HTR-8/SVneo (cell line): Measurements from ENCODE around the gene MCHR2.

Experiments used
- DNase-seq: peaks from one replicate; pipeline ENCODE4 v3.0.0; 2011; ENCODE audit warnings: low spot score, mixed read lengths; ENCODE audit not compliant: insufficient read length
- FAIRE-seq: peaks from 2 replicates; lab custom pipeline; 2011; peaks lifted over from hg19 to GRCh38; lab: Jason Lieb, UNC

Gene MCHR2

DNA sequence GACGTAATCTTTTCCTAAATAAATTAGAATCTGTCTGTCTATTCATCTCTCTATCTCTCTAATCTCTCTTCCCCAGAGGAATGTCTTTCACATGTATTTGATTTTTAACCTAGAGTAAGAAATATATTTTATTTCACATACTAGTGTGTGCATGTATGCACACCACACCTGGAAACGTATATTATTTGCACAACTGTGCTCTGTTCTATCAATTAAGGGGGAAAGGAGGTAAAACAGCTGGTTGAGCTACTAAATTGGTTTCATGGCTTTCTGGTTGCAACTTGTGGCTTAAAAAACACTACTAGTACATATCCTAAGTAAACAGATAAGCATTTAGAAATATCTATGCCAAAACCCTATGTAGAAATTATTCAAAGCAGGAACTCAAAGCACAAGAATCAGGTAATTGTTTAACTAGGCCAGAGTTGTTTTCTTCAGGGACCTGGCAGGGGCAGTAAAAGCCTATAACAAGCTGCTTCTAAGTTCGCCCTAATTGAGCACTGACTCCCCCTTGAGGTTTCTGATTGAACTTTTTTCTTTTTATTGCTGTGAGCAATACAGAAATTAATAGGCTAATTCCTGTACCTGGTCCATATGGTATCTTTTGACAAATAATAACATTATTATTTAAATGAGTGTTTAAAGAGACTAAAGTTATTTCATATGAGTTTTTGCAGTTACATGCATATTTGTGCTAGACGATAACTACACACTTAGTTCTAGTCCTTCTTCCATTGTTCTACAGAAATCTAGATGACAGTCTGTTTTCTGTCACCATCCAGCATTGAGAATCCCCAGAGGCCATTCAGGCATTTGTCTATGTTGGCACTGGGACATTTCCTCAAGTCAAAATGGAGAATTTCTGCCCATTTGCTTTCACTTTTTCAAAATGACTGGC is 88.6 kb downstream of the MCHR2 start:
- no peak for FAIRE-seq

DNA sequence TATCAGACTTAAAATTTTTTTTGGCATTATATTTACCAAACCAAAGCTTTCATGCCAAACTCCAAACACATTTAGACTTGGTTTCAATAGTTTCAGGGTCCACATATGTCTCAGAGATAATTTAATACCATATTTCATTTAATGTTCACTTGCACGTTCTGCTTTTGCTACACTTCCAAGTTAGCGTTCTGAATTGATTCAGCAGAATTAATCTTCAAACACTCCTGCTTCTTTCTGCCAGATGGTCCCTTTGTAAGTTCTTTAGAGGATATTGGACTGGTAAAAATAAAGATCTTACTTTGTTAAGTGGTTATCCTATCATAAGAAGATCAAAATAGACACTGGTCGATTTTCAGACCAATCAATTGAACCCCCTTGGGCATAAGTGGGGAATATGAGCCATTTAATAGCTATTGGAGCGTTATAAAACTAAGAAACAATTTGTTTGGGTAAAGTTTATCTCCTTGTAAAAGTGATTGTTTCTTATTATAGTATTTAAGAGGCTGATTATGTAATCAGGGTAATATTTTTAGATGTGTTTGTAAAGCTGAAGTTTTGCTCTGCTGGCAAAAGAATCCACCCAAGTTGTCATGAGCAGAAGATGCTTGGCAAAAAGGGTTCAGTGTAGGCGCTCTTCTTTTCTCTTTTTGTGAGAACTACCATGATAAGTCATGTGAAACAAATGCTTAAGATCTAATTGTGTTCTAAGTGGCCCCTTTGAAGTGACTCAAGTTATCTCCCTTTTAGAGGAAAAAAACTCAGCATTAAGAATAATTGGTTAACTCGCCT is 92.2 kb downstream of the MCHR2 start:
- FAIRE-seq, result no peak
- DNase-seq, result no peak

More for the DNA sequence above, 88.6 kb downstream of the MCHR2 start:
- peak; percentile 51 for DNase-seq

DNA sequence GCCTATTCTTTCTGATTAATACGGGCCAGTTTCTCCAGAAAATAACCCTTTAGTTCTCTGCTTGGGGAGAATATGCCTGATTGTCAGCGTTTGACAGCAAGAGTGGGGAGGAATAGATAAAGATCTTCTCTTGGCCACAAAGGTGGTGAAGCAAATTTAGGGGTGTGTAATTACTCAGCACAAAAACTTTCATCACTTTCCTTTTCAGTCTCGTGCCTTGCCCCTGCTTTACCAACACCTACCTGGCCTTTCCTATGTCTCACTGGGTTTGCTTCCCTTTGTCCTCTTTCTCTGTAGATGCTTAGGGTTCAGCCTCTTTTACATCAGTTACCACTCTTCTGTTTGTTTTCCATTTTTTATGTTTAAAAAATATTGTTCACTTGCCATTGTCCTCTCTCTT is 99.2 kb downstream of the MCHR2 start:
- no peak for DNase-seq
- FAIRE-seq, result no peak

DNA sequence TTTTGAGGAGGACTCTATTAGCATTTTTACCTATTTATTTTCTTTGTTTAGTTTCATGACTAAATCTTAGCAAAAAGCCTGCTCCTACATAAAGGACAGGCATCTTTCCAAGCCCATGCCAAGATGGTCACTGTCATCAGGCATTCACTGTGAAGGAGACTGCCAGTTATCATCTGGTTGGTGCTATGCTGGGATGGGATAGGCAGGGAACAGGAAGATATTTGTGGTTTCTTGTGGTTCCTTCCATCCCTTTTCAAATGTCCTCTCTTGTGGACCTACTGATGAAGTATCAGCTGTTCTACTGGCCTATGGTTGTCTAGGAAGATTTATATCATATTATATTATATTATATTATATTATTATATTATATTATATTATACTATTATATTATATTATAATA is 107.0 kb downstream of the MCHR2 start:
- no peak for FAIRE-seq
- DNase-seq, result no peak

DNA sequence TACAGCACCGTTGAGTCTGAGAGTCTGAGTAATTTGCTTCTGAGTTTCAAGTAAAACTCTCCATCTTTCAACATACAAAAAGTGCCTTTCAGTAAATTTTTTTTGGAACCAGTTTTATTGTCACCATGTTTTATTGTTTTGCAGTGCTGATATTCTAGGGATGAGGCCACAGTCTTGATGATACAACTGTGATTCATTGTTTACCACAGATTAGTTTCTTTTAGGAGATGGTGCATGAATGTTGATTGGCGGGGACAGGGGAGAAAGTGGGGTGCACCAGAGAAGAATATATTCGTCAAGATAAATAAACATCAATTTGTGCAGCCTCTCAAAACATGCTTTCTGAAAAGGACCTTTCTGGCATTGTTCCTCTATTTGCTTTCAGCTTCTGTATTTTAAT is 109.0 kb downstream of the MCHR2 start:
- no peak for FAIRE-seq
- DNase-seq, result no peak

DNA sequence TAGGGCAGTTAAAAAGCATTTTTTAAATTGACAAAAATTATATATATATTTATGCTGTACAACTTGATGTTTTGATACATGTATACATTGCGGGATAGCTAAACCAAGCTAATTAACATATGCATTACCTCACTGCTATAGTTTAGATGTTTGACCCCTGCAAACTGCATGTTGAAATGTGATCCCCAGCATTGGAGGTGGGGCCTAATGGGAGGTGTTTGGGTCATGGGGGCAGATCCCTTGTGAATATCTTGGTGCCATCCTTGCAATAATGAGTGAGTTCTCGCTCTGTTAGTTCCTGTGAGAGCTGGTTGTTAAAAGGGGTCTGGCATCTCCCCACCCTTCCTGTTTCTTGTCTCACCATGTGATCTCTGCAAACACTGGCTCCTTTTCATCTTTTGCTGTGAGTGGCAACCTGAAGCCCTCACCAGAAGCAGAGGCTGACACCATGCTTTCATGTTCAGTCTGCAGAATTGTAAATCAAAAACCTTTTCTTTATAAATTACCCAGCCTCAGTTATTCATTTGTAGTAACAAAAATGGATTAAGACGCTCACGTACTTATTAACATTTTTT is 111.8 kb downstream of the MCHR2 start:
- no peak for DNase-seq
- FAIRE-seq, result no peak

DNA sequence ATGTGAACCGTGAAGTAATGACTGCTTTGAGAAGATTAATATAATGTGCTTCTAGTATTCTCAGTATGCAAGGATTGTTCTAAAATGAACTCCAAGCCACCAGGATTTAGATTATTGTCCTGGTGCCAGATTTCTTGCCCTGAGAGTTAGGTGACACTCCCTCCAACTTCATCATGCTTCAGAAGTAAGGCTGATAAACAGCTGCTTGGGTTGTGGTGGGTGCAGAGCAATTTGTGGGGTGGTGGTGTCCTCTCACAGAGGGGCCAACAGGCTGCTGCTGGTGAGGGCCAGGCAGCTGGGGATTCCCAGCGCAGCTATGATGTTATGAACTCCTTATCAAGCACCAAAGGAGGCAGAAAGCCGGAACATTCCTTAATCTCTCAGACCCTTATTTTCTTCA is 114.6 kb downstream of the MCHR2 start:
- FAIRE-seq (no peak), DNase-seq (no peak)

DNA sequence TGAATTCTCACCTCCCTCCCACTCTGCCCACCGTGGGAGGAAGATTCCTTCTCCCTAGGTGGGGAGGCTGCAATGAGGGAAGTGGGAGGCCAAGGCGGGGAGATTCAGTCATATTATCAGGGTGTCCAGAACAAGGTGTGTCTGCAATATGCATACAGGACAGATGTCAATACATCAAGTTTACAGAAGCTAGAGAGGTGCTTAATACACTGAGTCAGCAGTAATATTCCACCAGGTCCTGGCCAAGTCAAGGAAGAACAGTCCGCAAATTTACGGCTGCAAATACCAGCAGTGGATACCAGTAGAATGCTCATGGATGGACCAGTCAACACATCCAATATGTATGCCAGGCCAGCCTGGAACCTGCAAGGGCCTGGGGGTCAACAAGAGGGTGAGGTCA is 119.0 kb downstream of the MCHR2 start:
- FAIRE-seq (no peak), DNase-seq (no peak)

DNA sequence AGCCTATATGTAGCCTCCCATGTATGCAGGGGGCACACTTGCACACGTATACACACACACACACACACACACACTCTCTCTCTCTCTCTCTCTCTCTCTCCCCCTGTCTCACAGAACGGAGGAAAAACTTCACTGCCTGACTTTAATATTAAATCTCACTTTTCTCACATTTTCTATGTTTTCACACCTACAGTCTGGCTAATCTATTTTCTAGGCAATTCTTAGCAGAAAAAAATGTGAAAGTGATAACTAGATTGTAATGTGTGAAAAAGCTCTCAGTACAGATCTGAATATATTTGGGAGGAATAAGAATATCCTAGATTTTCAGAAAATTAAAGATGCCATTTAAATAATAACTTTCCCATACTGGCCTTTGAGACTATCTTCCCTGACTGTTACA is 120.9 kb downstream of the MCHR2 start:
- DNase-seq, result no peak
- no peak for FAIRE-seq

DNA sequence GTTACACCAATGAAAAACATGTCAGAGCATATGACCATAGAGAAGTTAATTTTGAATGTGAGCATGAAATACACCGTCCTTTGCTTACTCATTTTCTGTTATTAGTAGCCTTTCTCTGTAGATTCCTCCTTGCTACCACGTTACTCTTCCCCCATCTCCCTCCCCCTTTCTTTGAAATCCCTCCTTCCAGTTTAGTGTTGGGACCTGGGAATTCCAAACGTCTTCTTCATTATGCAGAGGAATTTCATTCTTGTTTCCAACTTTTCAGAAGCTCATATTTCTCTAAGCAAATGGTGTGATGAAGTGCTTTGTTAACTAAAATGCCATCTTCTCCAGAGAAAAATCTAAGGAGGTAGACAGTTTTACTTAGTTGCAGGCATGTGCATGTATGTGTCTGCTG is 122.4 kb downstream of the MCHR2 start:
- FAIRE-seq, result no peak
- no peak for DNase-seq
